Measurements from ENCODE around the gene ARHGAP6. TPM values are rescaled to one million over a fixed set of nuclear protein-coding genes. Genes with fewer than 3 reads are reported as not detected.

Gene ARHGAP6
- total and polyA plus RNA-seq, 2 of the 13 experiments (the other 11 are each of a cell fraction or from before 2014, with no cell fraction given): 0.11 TPM; not detected in 1

DNA sequence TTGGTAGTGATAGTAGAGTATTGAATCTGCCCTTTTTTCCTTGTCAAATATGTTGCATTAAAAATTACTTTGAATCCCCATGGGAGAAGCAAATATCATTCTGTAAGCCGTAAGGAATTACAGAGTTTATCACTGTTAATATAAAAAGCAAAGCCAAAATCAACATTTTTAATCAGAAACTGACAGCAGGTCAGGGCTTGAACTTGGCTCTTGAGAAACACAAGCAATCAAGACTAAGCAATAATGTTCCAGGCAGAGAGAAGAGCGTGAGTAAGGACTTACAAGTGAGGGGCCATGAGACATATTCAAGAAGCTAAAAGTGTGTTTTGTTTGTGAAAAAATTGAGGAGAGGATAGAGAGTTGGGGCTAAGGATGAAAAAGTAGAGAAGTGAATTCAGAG, 68.2 kb downstream of the ARHGAP6 start:
- Histone ChIP-seq H2AFZ (ENCODE audit: low read length) (no peak overlapping the region), H3K9ac (ENCODE audit: insufficient read depth, low read depth, low read length) (no peak overlapping the region), H3K4me2 (ENCODE audit: low read depth, low read length) (no peak overlapping the region), H3K4me3 (replicated peaks in 1 of 3; ENCODE audit: insufficient read depth in 1 of 3, low read depth in 2 of 3, low read length in 3 of 3) (no peak overlapping the region), H3K4me1 (ENCODE audit: insufficient read depth, low read length) (no peaks in the 10 kb centered on the region), H3K79me2 (ENCODE audit: insufficient read depth, low read length) (no peaks in the 10 kb centered on the region), H3K9me3 (ENCODE audit: low read length) (no peaks in the 10 kb centered on the region), H3K27ac (ENCODE audit: extremely low read length, insufficient read depth, low read length) (no peak overlapping the region), H4K20me1 (ENCODE audit: insufficient read depth, low read length) (no peaks in the 10 kb centered on the region), H3K36me3 (replicated peaks in 1 of 2; ENCODE audit: control insufficient read depth in 1 of 2, insufficient read depth in 2 of 2, low read length in 2 of 2) (no peaks in the 10 kb centered on the region), H3K27me3 (ENCODE audit: control insufficient read depth in 1 of 2, insufficient read depth in 2 of 2, low read length in 2 of 2) (no peaks in the 10 kb centered on the region)
- ATAC-seq (no peak), DNase-seq (ENCODE audit: low spot score) (no peak), FAIRE-seq (no peak)
- TF ChIP-seq ZKSCAN5 (CRISPR knock-in tag; IDR thresholded peaks at IDR 0.05) (no peak), ZBTB8A (CRISPR knock-in tag; IDR thresholded peaks at IDR 0.05; ENCODE audit: borderline replicate concordance, low read depth) (no peak), NFYB (CRISPR knock-in tag; IDR thresholded peaks at IDR 0.05) (no peak)
- TF ChIP-seq, protein P1, sequence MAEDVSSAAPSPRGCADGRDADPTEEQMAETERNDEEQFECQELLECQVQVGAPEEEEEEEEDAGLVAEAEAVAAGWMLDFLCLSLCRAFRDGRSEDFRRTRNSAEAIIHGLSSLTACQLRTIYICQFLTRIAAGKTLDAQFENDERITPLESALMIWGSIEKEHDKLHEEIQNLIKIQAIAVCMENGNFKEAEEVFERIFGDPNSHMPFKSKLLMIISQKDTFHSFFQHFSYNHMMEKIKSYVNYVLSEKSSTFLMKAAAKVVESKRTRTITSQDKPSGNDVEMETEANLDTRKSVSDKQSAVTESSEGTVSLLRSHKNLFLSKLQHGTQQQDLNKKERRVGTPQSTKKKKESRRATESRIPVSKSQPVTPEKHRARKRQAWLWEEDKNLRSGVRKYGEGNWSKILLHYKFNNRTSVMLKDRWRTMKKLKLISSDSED (CRISPR knock-in tag; IDR thresholded peaks at IDR 0.05): no peak
- BruUV-seq (replicated peaks): no TSS peak
- in situ Hi-C loops (cut with HindIII; ENCODE audit: extremely low pct_ligation_motif_present, low pct_unique_long_range_greater_than_20kb) (no loop called here), intact Hi-C loops (cut with micrococcal nuclease; ENCODE audit: unreplicated experiment) (no loop called here)
- POLR2A ChIA-PET: no interaction called here
- CTCF ChIA-PET (ENCODE audit: low intra/inter-chr PET ratio, low total read pairs): no interaction called here
- 0% methylated on average over 2 of the region's 2 CpGs for WGBS (ENCODE audit: low lambda C conversion rate)

DNA sequence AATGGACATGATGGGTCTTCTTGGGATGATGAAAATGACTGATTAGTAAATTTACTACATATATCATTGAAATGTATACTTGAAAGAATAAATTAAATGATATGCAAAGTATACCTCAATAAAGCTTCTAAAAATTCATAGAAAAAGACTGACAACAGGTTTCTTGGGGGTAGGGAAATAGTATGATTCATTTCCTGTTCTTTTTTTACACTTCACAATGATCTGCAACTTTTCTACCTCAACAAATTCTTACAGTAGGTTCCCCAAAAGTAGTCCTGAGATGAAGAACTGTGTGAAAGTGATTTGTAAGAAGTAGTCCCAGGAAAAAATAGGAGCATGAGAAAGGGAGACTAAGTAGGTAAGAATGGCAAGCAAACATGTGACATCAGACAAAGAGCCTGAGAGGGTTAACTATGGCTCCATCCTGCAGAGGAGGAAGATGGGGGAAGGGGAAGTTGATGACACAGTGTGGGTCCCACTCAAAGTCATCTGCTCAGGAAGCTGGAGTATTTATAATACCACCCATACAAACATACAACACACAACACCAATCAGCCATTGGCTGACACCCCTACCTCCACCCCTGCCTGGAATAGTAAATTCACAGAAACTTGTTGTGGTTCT, 73.9 kb downstream of the ARHGAP6 start:
- no peak overlapping the region for H3K9ac ChIP-seq (ENCODE audit: insufficient read depth, low read depth, low read length)
- no peak for FAIRE-seq
- in situ Hi-C loops (cut with HindIII; ENCODE audit: extremely low pct_ligation_motif_present, low pct_unique_long_range_greater_than_20kb): no loop called here
- POLR2A ChIA-PET: no interaction called here
- no peaks in the 10 kb centered on the region for H3K4me1 ChIP-seq (ENCODE audit: insufficient read depth, low read length)
- no peaks in the 10 kb centered on the region for H3K36me3 ChIP-seq (replicated peaks in 1 of 2; ENCODE audit: control insufficient read depth in 1 of 2, insufficient read depth in 2 of 2, low read length in 2 of 2)
- no peak overlapping the region for H2AFZ ChIP-seq (ENCODE audit: low read length)
- DNase-seq (ENCODE audit: low spot score): no peak
- no peak for ATAC-seq
- no peak overlapping the region for H3K4me2 ChIP-seq (ENCODE audit: low read depth, low read length)
- no peaks in the 10 kb centered on the region for H3K27me3 ChIP-seq (ENCODE audit: control insufficient read depth in 1 of 2, insufficient read depth in 2 of 2, low read length in 2 of 2)
- H3K4me3 ChIP-seq (replicated peaks in 1 of 3; ENCODE audit: insufficient read depth in 1 of 3, low read depth in 2 of 3, low read length in 3 of 3): no peak overlapping the region
- no peak overlapping the region for H3K27ac ChIP-seq (ENCODE audit: extremely low read length, insufficient read depth, low read length)
- BruUV-seq (replicated peaks): no TSS peak
- H4K20me1 ChIP-seq (ENCODE audit: insufficient read depth, low read length): no peaks in the 10 kb centered on the region
- intact Hi-C loops (cut with micrococcal nuclease; ENCODE audit: unreplicated experiment): no loop called here
- no peak for TF ChIP-seq REL (CRISPR knock-in tag; conservative IDR thresholded peaks at IDR 0.05)
- CTCF ChIA-PET (ENCODE audit: low intra/inter-chr PET ratio, low total read pairs): no interaction called here
- H3K79me2 ChIP-seq (ENCODE audit: insufficient read depth, low read length): no peaks in the 10 kb centered on the region
- H3K9me3 ChIP-seq (ENCODE audit: low read length): no peaks in the 10 kb centered on the region

All from HepG2 (cell line).